ENCODE results near the gene SPATS2.

SPATS2 gene

DNA sequence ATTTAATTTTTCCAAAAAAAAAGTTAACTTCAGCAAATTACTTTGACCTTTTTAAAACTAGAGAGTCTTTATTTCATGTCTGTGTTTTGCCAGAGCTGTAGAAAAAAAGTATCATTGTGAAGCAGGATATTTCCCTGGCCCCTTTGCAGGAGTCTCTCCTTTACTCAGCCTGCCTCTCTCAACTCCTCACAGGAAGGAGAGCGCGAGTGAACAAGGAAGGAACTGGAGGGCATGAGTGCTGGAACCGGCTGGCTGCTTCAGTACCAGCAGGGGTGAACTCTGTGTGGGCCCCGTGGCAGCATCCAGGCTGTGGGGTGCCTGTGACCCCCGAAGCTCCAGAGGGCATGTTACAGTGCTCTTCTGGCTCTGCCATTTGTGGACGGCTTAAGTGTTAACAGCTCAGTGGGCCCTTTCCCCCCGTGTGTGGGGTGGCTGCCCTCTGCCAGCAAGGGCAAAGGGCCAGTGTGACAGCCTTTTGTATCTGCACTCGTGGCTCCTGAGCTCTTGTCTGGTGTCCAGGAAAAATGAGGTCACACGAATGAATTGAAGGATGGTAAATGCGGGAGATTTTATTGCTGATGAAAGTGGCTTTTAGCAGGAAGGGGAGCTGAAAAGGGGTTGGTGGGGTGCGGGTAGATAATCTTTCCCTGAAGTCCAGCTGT is 95.0 kb downstream of the SPATS2 start:
- H3K4me2 ChIP-seq (ENCODE audit: low read depth, low read length, poor library complexity, severe bottlenecking), result no peak overlapping the region
- H3F3A ChIP-seq (ENCODE audit: insufficient read depth), result 0 out of 2 replicates have a peak, but pooled peaks cover 4% of the 10 kb centered on the region
- no peak overlapping the region for H2AFZ ChIP-seq (ENCODE audit: low read depth, low read length, severe bottlenecking)
- no peaks in the 10 kb centered on the region for H3K9me2 ChIP-seq (replicated peaks; ENCODE audit: insufficient read depth, low read length)
- H3K9ac ChIP-seq (ENCODE audit: low read length), result no peak overlapping the region
- TF ChIP-seq, protein P1, sequence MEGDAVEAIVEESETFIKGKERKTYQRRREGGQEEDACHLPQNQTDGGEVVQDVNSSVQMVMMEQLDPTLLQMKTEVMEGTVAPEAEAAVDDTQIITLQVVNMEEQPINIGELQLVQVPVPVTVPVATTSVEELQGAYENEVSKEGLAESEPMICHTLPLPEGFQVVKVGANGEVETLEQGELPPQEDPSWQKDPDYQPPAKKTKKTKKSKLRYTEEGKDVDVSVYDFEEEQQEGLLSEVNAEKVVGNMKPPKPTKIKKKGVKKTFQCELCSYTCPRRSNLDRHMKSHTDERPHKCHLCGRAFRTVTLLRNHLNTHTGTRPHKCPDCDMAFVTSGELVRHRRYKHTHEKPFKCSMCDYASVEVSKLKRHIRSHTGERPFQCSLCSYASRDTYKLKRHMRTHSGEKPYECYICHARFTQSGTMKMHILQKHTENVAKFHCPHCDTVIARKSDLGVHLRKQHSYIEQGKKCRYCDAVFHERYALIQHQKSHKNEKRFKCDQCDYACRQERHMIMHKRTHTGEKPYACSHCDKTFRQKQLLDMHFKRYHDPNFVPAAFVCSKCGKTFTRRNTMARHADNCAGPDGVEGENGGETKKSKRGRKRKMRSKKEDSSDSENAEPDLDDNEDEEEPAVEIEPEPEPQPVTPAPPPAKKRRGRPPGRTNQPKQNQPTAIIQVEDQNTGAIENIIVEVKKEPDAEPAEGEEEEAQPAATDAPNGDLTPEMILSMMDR (IDR thresholded peaks at IDR 0.05; ENCODE audit: insufficient read depth, low read length, poor library complexity, severe bottlenecking), result no peak
- TF ChIP-seq EZH2phosphoT487 (conservative IDR thresholded peaks at IDR 0.05; ENCODE audit: low read length), result no peak
- no peaks in the 10 kb centered on the region for H3K27me3 ChIP-seq (ENCODE audit: low read length)
- no peak overlapping the region for H3K4me3 ChIP-seq (ENCODE audit: insufficient read depth, low read length, poor library complexity, severe bottlenecking)
- peaks cover 17% of the 10 kb centered on the region; the same call in 1 of the 2 replicates for H3K36me3 ChIP-seq (ENCODE audit: low read length)
- peaks cover 5% of the 10 kb centered on the region; the same call in 1 of the 2 replicates for H3K79me2 ChIP-seq (ENCODE audit: insufficient read depth, low read length)
- no peaks in the 10 kb centered on the region for H3K9me3 ChIP-seq (ENCODE audit: insufficient read depth, low read length)
- no peak overlapping the region for H3K27ac ChIP-seq (ENCODE audit: low read depth, low read length)
- no peaks in the 10 kb centered on the region for H4K20me1 ChIP-seq (ENCODE audit: low read depth, low read length)

DNA sequence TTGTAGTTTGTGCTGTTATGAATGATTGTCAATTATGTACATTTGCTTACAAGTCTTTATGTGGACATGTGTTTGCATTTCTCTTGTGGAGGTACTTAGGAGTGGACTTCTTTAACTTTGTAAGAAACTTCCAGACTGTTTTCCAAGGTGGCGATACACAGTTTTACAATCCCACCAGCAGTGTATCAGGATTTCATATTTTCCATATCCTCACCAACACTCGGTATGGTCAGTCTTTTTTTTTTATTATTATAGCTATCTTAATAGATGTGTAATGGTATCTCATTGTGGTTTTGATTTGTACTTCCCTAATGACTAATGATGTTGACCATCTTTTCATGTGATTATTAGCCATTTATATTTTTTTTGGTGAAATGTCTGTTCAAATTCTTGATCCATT is 97.9 kb downstream of the SPATS2 start:
- H3K4me2 ChIP-seq (ENCODE audit: low read depth, low read length, poor library complexity, severe bottlenecking), result no peak overlapping the region
- H2AFZ ChIP-seq (ENCODE audit: low read depth, low read length, severe bottlenecking), result no peak overlapping the region
- H3K27me3 ChIP-seq (ENCODE audit: low read length), result no peaks in the 10 kb centered on the region
- 0 out of 2 replicates have a peak, but pooled peaks cover 4% of the 10 kb centered on the region for H3F3A ChIP-seq (ENCODE audit: insufficient read depth)
- H3K79me2 ChIP-seq (ENCODE audit: insufficient read depth, low read length), result no peaks in the 10 kb centered on the region; the same call in 1 of the 2 replicates
- no peaks in the 10 kb centered on the region for H4K20me1 ChIP-seq (ENCODE audit: low read depth, low read length)
- no peaks in the 10 kb centered on the region for H3K9me2 ChIP-seq (replicated peaks; ENCODE audit: insufficient read depth, low read length)
- no peaks in the 10 kb centered on the region for H3K9me3 ChIP-seq (ENCODE audit: insufficient read depth, low read length)
- no peak overlapping the region for H3K4me3 ChIP-seq (ENCODE audit: insufficient read depth, low read length, poor library complexity, severe bottlenecking)
- no peak for TF ChIP-seq EZH2phosphoT487 (conservative IDR thresholded peaks at IDR 0.05; ENCODE audit: low read length)
- TF ChIP-seq, protein P1 (IDR thresholded peaks at IDR 0.05; ENCODE audit: insufficient read depth, low read length, poor library complexity, severe bottlenecking), result no peak
- no peak overlapping the region for H3K9ac ChIP-seq (ENCODE audit: low read length)
- no peak overlapping the region for H3K27ac ChIP-seq (ENCODE audit: low read depth, low read length)
- H3K36me3 ChIP-seq (ENCODE audit: low read length), result peaks cover 17% of the 10 kb centered on the region; the same call in 1 of the 2 replicates

DNA sequence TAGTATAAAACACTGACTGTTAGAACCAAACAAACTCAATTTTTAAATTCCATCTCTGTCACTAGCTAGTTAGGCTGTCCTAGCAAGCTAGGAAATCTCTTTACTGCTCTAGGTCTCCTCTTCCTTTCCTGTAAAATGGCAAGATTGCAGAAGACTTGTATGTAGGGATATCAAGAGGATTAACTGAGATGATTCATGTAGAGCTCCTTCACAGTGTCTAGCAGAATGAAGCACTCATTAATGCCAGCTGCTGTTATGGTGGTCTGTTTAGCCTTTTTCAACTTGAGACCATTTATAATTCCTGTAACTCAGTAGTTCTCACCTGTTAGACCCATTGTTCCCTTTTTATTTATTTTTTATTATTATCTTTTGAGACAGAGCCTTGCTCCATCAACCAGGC is 103.7 kb downstream of the SPATS2 start:
- H3K27ac ChIP-seq (ENCODE audit: low read depth, low read length), result no peak overlapping the region

More for the DNA sequence above, 103.7 kb downstream of the SPATS2 start:
- no peaks in the 10 kb centered on the region for H3K9me2 ChIP-seq (replicated peaks; ENCODE audit: insufficient read depth, low read length)
- TF ChIP-seq, protein P1 (IDR thresholded peaks at IDR 0.05; ENCODE audit: insufficient read depth, low read length, poor library complexity, severe bottlenecking), result no peak
- no peaks in the 10 kb centered on the region; the same call in 1 of the 2 replicates for H3K79me2 ChIP-seq (ENCODE audit: insufficient read depth, low read length)
- H3K36me3 ChIP-seq (ENCODE audit: low read length), result no peaks in the 10 kb centered on the region
- H3F3A ChIP-seq (ENCODE audit: insufficient read depth), result no peaks in the 10 kb centered on the region
- no peak overlapping the region for H3K4me2 ChIP-seq (ENCODE audit: low read depth, low read length, poor library complexity, severe bottlenecking)
- no peaks in the 10 kb centered on the region for H3K27me3 ChIP-seq (ENCODE audit: low read length)
- H4K20me1 ChIP-seq (ENCODE audit: low read depth, low read length), result no peaks in the 10 kb centered on the region
- no peak overlapping the region for H3K4me3 ChIP-seq (ENCODE audit: insufficient read depth, low read length, poor library complexity, severe bottlenecking)
- H2AFZ ChIP-seq (ENCODE audit: low read depth, low read length, severe bottlenecking), result no peak overlapping the region
- no peak overlapping the region for H3K9ac ChIP-seq (ENCODE audit: low read length)
- H3K9me3 ChIP-seq (ENCODE audit: insufficient read depth, low read length), result no peaks in the 10 kb centered on the region

Data from SU-DHL-6 (cell line).